ENCODE data around the gene MALSU1. TPM values are rescaled to one million over a fixed set of nuclear protein-coding genes. Genes with fewer than 3 reads are reported as not detected.

The MALSU1 gene
- total RNA-seq, 4 donors from 2014 or later, result 33.7 to 117 (median 46.3) TPM

- Histone ChIP-seq H3K27ac (no peak overlapping the region), H3K9me3 (no peaks in the 10 kb centered on the region), H3K4me3 (no peak overlapping the region), H3K27me3 (no peaks in the 10 kb centered on the region), H3K36me3 (no peaks in the 10 kb centered on the region), H3K4me1 (no peaks in the 10 kb centered on the region)
- intact Hi-C loops (cut with DNase I; ENCODE audit: low total_unique reads), result no loop called here
- TF ChIP-seq CTCF (IDR thresholded peaks at IDR 0.05) (no peak), POLR2A (IDR thresholded peaks at IDR 0.05) (no peak)
- DNase-seq, result no peak
These were observed 30.4 kb upstream of the MALSU1 start for GRCh38 chr7:23268746-23269145.

DNA sequence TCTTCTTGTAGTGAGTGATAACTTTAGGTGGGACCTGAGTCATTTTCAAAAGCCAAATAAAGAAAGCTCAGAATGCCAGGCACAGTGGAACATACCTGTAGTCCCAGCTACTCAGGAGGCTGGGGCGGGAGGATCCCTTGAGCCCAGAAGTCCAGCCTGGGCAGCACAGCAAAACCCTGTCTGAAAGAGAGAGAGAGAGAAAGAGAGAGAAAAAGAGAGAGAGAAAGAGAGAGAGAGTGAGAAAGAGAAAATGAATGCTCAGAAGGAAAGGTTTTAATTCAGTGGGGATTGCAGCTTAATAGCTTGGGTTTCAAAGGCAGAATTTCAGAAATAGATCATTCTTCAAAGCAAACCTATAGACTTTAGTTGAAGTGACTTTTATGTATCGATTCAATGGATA, 26.9 kb upstream of the MALSU1 start:
- no peaks in the 10 kb centered on the region for H3K36me3 ChIP-seq
- H3K4me1 ChIP-seq, result no peaks in the 10 kb centered on the region
- DNase-seq, result no peak
- H3K27me3 ChIP-seq, result no peaks in the 10 kb centered on the region
- intact Hi-C loops (cut with DNase I; ENCODE audit: low total_unique reads), result no loop called here
- TF ChIP-seq POLR2A (IDR thresholded peaks at IDR 0.05) (no peak), CTCF (IDR thresholded peaks at IDR 0.05) (no peak)
- no peak overlapping the region for H3K4me3 ChIP-seq
- no peak overlapping the region for H3K27ac ChIP-seq
- H3K9me3 ChIP-seq, result no peaks in the 10 kb centered on the region

- Histone ChIP-seq H3K27me3 (no peaks in the 10 kb centered on the region), H3K4me1 (no peaks in the 10 kb centered on the region), H3K9me3 (no peaks in the 10 kb centered on the region), H3K36me3 (no peaks in the 10 kb centered on the region), H3K4me3 (no peak overlapping the region), H3K27ac (no peak overlapping the region)
- peak; percentile 53 to 64 for DNase-seq
- TF ChIP-seq CTCF (IDR thresholded peaks at IDR 0.05), result peak; percentile 28 to 51 (median 37)
- no peak for TF ChIP-seq POLR2A (IDR thresholded peaks at IDR 0.05)
- intact Hi-C loops (cut with DNase I; ENCODE audit: low total_unique reads), result no loop called here
These were observed 26.0 kb upstream of the MALSU1 start for GRCh38 chr7:23273141-23273599.

GRCh38 chr7:23275912-23276311, 23.2 kb upstream of the MALSU1 start:
- Histone ChIP-seq H3K36me3 (no peaks in the 10 kb centered on the region), H3K27me3 (no peaks in the 10 kb centered on the region), H3K27ac (no peak overlapping the region), H3K9me3 (no peaks in the 10 kb centered on the region), H3K4me3 (no peak overlapping the region), H3K4me1 (no peaks in the 10 kb centered on the region)
- intact Hi-C loops (cut with DNase I; ENCODE audit: low total_unique reads), result no loop called here
- DNase-seq, result no peak
- TF ChIP-seq CTCF (IDR thresholded peaks at IDR 0.05) (no peak), POLR2A (IDR thresholded peaks at IDR 0.05) (no peak)

DNA sequence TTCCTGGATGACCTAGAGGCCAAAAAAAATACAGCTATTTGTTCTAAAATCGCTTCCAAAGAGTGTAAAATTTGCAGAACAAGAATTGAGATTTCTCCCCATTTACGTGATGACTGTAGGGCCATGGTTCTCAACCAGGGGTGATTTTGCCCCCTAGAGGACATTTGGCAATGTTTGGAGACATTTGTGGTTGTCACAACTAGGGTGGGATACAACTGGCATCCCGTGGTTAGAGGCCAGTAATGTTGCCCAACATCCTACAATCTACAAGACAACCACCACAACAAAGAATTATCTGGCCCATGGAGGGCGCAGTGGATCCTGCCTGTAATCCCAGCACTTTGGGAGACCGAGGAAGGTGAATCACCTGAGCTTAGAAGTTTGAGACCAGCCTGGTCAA, 22.8 kb upstream of the MALSU1 start:
- TF ChIP-seq CTCF (IDR thresholded peaks at IDR 0.05) (no peak), POLR2A (IDR thresholded peaks at IDR 0.05) (no peak)
- Histone ChIP-seq H3K27me3 (no peaks in the 10 kb centered on the region), H3K36me3 (no peaks in the 10 kb centered on the region), H3K9me3 (no peaks in the 10 kb centered on the region), H3K4me1 (no peaks in the 10 kb centered on the region), H3K4me3 (no peak overlapping the region), H3K27ac (no peak overlapping the region)
- no peak for DNase-seq
- intact Hi-C loops (cut with DNase I; ENCODE audit: low total_unique reads), result no loop called here
